Glutamatergic neuron (in vitro differentiated cells): ENCODE results near the gene RPL7A. TPM values are rescaled to one million over a fixed set of nuclear protein-coding genes. Genes with fewer than 3 reads are reported as not detected.
A peak's percentile ranks its signal among the peaks of the same experiment; 100 is the strongest.

ENCODE experiments used
- DNase-seq: peaks from one replicate; pipeline ENCODE4 v3.0.0; 2022
- H3K27ac Mint-ChIP-seq: one replicate; pipeline ENCODE4 v1.8.0; 2020; ENCODE audit warnings: mild to moderate bottlenecking, mixed read lengths, inconsistent platforms; ENCODE audit not compliant: unreplicated experiment
- H3K27me3 Mint-ChIP-seq: one replicate; pipeline ENCODE4 v1.8.0; 2020; ENCODE audit warnings: mild to moderate bottlenecking, moderate library complexity, mixed read lengths, inconsistent platforms; ENCODE audit not compliant: unreplicated experiment
- H3K36me3 Mint-ChIP-seq: one replicate; pipeline ENCODE4 v1.8.0; 2020; ENCODE audit warnings: mild to moderate bottlenecking, mixed read lengths, inconsistent platforms; ENCODE audit not compliant: unreplicated experiment
- H3K4me1 Mint-ChIP-seq: one replicate; pipeline ENCODE4 v1.8.0; 2020; ENCODE audit warnings: mild to moderate bottlenecking, low read depth, mixed read lengths, inconsistent platforms; ENCODE audit not compliant: unreplicated experiment
- H3K4me3 Mint-ChIP-seq: one replicate; pipeline ENCODE4 v1.8.0; 2020; ENCODE audit warnings: mild to moderate bottlenecking, mixed read lengths, inconsistent platforms; ENCODE audit not compliant: unreplicated experiment
- H3K9me3 Mint-ChIP-seq: one replicate; pipeline ENCODE4 v1.8.0; 2020; ENCODE audit warnings: mild to moderate bottlenecking, moderate library complexity, mixed read lengths, inconsistent platforms; ENCODE audit not compliant: unreplicated experiment
- total RNA-seq: library from RNA; stranded (reverse); fragmentation: NEBNext Ultra II Directional; extraction: Animal tissue kit (Norgen Biotek cat#: 25700); gene quantifications from one replicate; pipeline ENCODE4 v1.2.1, GENCODE V29; 2021; ENCODE audit not compliant: unreplicated experiment
- TF ChIP-seq, protein P1 (sequence below): fragments of 200-600 bp; sonication (generic); IDR thresholded peaks from one replicate; pipeline ENCODE4 v1.5.0; 2021; ENCODE audit not compliant: partially characterized antibody, unreplicated experiment

Gene RPL7A
- total RNA-seq, 1 donor from 2014 or later = 1,442 TPM

DNA sequence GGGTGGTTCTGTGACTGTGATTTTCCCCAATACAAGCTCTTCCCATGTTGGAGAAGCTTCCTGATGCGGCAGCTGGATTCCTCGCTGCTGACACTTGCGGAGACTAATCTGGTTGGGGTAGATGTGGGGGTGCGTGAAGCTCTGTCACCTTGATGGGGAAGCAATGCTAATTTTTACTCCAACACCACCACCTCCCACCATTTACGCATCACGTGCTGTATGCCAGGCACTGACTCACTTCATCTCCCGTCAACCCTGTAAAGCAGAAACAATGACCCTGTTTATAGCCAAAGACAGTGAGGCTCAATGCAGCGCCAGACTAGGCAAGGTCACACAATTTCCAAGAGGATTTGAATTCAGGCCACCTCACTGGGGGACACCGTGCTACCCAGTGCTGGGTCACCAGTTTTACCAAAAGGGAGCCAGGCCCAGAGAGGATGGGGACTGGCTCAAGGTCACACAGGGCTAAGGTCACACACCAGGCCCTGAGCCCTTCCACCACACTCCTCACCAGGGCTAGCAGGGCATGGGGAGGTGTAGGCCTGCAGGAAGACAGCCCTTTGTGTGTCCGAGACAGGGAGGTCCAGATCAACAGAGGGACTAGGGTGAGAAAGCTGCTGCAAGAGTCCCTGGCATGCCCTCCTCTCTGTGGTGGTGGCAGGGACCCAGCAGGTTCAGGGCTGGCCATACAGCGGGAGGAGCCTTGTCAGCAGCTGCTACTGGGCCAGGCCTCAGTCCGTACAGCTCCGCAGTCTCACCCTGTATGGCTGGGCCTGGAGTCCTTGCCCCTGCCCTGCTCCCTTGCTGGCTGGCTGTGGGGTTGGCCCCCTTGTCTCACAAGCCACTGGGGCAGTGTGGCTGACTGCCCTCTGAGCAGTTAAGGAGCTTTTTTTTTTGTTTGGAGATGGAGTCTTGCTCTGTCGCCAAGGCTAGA lies 31.4 kb downstream of the RPL7A start:
- DNase-seq = no peak
- Mint-ChIP-seq H3K27ac (peak overlapping the region; percentile 17), H3K4me1 (no peaks in the 10 kb centered on the region), H3K9me3 (peaks cover 3% of the 10 kb centered on the region), H3K4me3 (no peak overlapping the region), H3K36me3 (no peaks in the 10 kb centered on the region), H3K27me3 (peaks cover 3% of the 10 kb centered on the region)
- TF ChIP-seq, protein P1, sequence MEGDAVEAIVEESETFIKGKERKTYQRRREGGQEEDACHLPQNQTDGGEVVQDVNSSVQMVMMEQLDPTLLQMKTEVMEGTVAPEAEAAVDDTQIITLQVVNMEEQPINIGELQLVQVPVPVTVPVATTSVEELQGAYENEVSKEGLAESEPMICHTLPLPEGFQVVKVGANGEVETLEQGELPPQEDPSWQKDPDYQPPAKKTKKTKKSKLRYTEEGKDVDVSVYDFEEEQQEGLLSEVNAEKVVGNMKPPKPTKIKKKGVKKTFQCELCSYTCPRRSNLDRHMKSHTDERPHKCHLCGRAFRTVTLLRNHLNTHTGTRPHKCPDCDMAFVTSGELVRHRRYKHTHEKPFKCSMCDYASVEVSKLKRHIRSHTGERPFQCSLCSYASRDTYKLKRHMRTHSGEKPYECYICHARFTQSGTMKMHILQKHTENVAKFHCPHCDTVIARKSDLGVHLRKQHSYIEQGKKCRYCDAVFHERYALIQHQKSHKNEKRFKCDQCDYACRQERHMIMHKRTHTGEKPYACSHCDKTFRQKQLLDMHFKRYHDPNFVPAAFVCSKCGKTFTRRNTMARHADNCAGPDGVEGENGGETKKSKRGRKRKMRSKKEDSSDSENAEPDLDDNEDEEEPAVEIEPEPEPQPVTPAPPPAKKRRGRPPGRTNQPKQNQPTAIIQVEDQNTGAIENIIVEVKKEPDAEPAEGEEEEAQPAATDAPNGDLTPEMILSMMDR = no peak

DNA sequence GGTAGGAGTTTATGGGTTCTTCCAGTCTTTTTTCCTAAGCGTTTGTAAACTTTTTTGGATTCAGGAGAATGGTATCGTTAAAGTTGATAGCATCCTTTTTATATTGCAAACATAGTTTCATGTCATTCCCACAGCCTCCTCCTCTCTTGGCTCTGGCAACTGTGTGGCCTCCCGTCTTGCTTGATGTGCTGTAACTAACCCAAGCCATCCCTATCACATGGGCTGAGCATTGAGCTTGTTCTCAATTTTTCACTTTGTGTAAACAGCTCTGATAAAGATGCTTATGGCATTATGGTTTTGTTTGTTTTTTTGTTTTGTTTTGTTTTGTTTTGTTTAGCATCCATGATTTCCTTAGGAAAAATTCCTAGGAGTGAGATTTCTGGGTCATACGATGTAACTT lies 32.7 kb downstream of the RPL7A start:
- peaks cover 3% of the 10 kb centered on the region for H3K27me3 Mint-ChIP-seq
- no peaks in the 10 kb centered on the region for H3K4me1 Mint-ChIP-seq
- H3K4me3 Mint-ChIP-seq = no peak overlapping the region
- TF ChIP-seq, protein P1 = no peak
- no peak overlapping the region for H3K27ac Mint-ChIP-seq
- DNase-seq = no peak
- no peaks in the 10 kb centered on the region for H3K9me3 Mint-ChIP-seq
- no peaks in the 10 kb centered on the region for H3K36me3 Mint-ChIP-seq

DNA sequence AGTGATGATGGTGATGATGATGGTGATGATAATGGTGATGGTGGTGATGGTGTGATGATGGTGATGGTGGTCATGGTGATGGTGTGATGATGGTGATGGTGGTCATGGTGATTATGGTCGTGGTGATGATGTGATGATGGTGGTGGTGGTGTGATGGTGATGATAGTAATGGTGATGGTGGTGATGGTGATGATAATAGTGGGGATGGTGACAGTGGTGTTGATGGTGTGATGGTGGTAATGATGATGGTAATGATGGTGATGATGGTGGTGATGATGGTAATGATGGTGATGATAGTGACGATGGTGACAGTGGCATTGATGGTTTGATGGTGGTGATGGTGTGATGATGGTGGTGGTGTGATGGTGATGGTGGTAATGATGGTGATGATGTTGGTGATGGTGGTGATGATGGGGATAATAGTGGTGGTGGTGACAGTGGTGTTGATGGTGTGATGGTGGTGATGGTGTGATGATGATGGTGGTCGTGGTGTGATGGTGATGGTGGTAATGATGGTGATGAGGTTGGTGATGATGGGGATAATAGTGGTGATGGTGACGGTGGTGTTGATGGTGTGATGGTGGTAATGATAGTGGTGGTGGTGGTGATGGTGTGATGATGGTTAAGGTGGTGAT lies 34.6 kb downstream of the RPL7A start:
- no peak for DNase-seq
- Mint-ChIP-seq H3K36me3 (no peaks in the 10 kb centered on the region), H3K4me3 (no peak overlapping the region), H3K9me3 (no peaks in the 10 kb centered on the region), H3K27ac (no peak overlapping the region), H3K4me1 (no peaks in the 10 kb centered on the region), H3K27me3 (peaks cover 4% of the 10 kb centered on the region)
- TF ChIP-seq, protein P1 = no peak

DNA sequence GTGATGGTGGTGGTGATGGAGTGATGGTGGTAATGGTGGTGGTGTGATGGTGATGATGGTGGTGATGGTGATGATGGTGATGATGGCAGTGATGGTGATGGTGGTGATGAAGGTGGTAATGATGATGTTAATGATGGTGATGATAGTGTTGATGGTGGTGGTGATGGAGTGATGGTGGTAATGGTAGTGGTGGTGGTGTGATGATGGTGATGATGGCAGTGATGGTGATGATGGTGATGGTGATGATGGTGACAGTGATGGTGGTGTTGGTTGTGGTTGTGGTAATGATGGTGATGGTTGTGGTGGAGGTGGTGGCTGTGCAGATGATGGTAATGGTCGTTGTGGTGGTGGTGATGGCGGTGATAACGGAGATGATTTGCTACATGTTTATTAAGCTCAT lies 35.4 kb downstream of the RPL7A start:
- Mint-ChIP-seq H3K4me1 (no peaks in the 10 kb centered on the region), H3K27ac (no peak overlapping the region), H3K36me3 (no peaks in the 10 kb centered on the region), H3K9me3 (no peaks in the 10 kb centered on the region), H3K27me3 (peaks cover 2% of the 10 kb centered on the region), H3K4me3 (no peak overlapping the region)
- TF ChIP-seq, protein P1 = no peak
- no peak for DNase-seq
